H1 (cell line): ENCODE results near the gene TSPOAP1. TPM values are rescaled to one million over a fixed set of nuclear protein-coding genes. Genes with fewer than 3 reads are reported as not detected.
A peak's percentile ranks its signal among the peaks of the same experiment; 100 is the strongest.

Experiments used
- CTCF ChIA-PET: fragments of 300-600 bp; sonication (Branson Sonifier 250); formaldehyde crosslinking; loops from one replicate; lab custom pipeline; 2021; ENCODE audit not compliant: partially characterized antibody; lab: Charles Lee
- POLR2A ChIA-PET: fragments of 300-600 bp; sonication (Branson Sonifier 250); formaldehyde crosslinking; loops from one replicate; lab custom pipeline; 2021; ENCODE audit warnings: inconsistent platforms; ENCODE audit not compliant: partially characterized antibody; lab: Charles Lee
- DNase-seq, 2 experiments: peaks; one replicate each; pipeline versions ENCODE4 v3.0.0 to v3.0.0-alpha.2; 2010 to 2022; ENCODE audit warnings: low spot score in 2 of 2, low read depth in 1 of 2, mixed read lengths in 1 of 2
- FAIRE-seq: peaks from 2 replicates; lab custom pipeline; 2011; peaks lifted over from hg19 to GRCh38; lab: Jason Lieb, UNC
- H2AFZ ChIP-seq: 2 replicates; pipeline ENCODE4 v1.8.1; 2012; ENCODE audit warnings: low read length, inconsistent platforms
- H2AK5ac ChIP-seq: 2 replicates; pipeline ENCODE4 v1.6.1; 2013; ENCODE audit warnings: low read depth, low read length
- H2BK120ac ChIP-seq: replicated peaks from 2 replicates; pipeline ENCODE3; 2013; ENCODE audit warnings: low read depth, low read length, inconsistent platforms
- H2BK12ac ChIP-seq: 2 replicates; pipeline ENCODE4 v1.6.1; 2013; ENCODE audit warnings: low read depth, low read length
- H2BK15ac ChIP-seq: 2 replicates; pipeline ENCODE4 v1.6.1; 2013; ENCODE audit warnings: low read length
- H2BK20ac ChIP-seq: 2 replicates; pipeline ENCODE4 v1.6.1; 2013; ENCODE audit warnings: low read length
- H2BK5ac ChIP-seq: 2 replicates; pipeline ENCODE4 v1.6.1; 2013; ENCODE audit warnings: low read depth, low read length
- H3K14ac ChIP-seq: 2 replicates; pipeline ENCODE4 v1.6.1; 2013; ENCODE audit warnings: inconsistent platforms; ENCODE audit not compliant: insufficient read length
- H3K18ac ChIP-seq: 2 replicates; pipeline ENCODE4 v1.6.1; 2013; ENCODE audit warnings: low read length; ENCODE audit errors: extremely low read depth
- H3K23ac ChIP-seq: 2 replicates; pipeline ENCODE4 v1.6.1; 2013; ENCODE audit warnings: inconsistent platforms; ENCODE audit not compliant: insufficient read length
- H3K23me2 ChIP-seq: 2 replicates; pipeline ENCODE4 v1.6.1; 2013; ENCODE audit warnings: low read depth, low read length
- H3K27ac ChIP-seq: 2 replicates; pipeline ENCODE4 v1.6.1; 2011; ENCODE audit warnings: low read depth, low read length, inconsistent platforms
- H3K27me3 ChIP-seq, 4 experiments: replicated peaks in 1 of 4; 1 replicate in 1 of 4; 2 replicates in 3 of 4; pipeline versions ENCODE4 v1.6.1 to v1.8.1; 2011 to 2013; ENCODE audit warnings: low read length in 3 of 4, mild to moderate bottlenecking in 3 of 4, inconsistent platforms in 2 of 4, mixed read lengths in 2 of 4, moderate library complexity in 1 of 4; ENCODE audit not compliant: control insufficient read depth in 3 of 4, insufficient read depth in 3 of 4; ENCODE audit errors: extremely low read depth in 1 of 4
- H3K36me3 ChIP-seq, 4 experiments: 2 replicates each; pipeline versions ENCODE4 v1.6.1 to v1.8.1; 2011 to 2013; ENCODE audit warnings: mild to moderate bottlenecking in 4 of 4, low read length in 3 of 4, moderate library complexity in 2 of 4, control low read depth in 1 of 4, inconsistent platforms in 1 of 4; ENCODE audit not compliant: insufficient read depth in 4 of 4, control insufficient read depth in 2 of 4
- H3K4ac ChIP-seq: replicated peaks from 2 replicates; pipeline ENCODE3; 2013; ENCODE audit warnings: low read length, low read depth, mixed read lengths, inconsistent platforms; ENCODE audit not compliant: insufficient read length
- H3K4me1 ChIP-seq, 4 experiments: replicated peaks in 1 of 4; 1 replicate in 1 of 4; 2 replicates in 3 of 4; pipeline versions ENCODE4 v1.6.1 to v1.8.1; 2011 to 2013; ENCODE audit warnings: low read length in 3 of 4, inconsistent platforms in 2 of 4, mixed read lengths in 1 of 4; ENCODE audit not compliant: insufficient read depth in 4 of 4, control insufficient read depth in 3 of 4
- H3K4me2 ChIP-seq, 2 experiments: 2 replicates each; pipeline versions ENCODE4 v1.6.1 to v1.8.1; 2011 to 2013; ENCODE audit warnings: low read depth in 2 of 2, low read length in 2 of 2, control low read depth in 1 of 2, inconsistent platforms in 1 of 2, mild to moderate bottlenecking in 1 of 2; ENCODE audit not compliant: insufficient read depth in 1 of 2
- H3K4me3 ChIP-seq, 4 experiments: fragments of 200-600, 300-600 bp in 1 of 4; sonication (generic), shearing (Covaris generic), sonication (Bioruptor Twin) in 1 of 4; 2 replicates each; pipeline versions ENCODE4 v1.5.1 to v1.8.1; 2011 to 2016; ENCODE audit warnings: low read length in 4 of 4, low read depth in 3 of 4, control low read depth in 2 of 4, inconsistent platforms in 2 of 4, mild to moderate bottlenecking in 2 of 4, mixed read lengths in 1 of 4, moderate library complexity in 1 of 4; ENCODE audit not compliant: insufficient read depth in 2 of 4; ENCODE audit errors: extremely low read depth in 1 of 4
- H3K56ac ChIP-seq: replicated peaks from 2 replicates; pipeline ENCODE3; 2013; ENCODE audit warnings: low read depth, mild to moderate bottlenecking, mixed read lengths, low read length, inconsistent platforms; ENCODE audit not compliant: insufficient read length
- H3K79me1 ChIP-seq: 2 replicates; pipeline ENCODE4 v1.6.1; 2013; ENCODE audit warnings: low read depth, low read length, control low read depth
- H3K79me2 ChIP-seq, 2 experiments: 2 replicates each; pipeline versions ENCODE4 v1.6.1 to v1.8.1; 2012 to 2013; ENCODE audit warnings: low read length in 2 of 2, mild to moderate bottlenecking in 2 of 2, inconsistent platforms in 1 of 2; ENCODE audit not compliant: insufficient read depth in 2 of 2, control insufficient read depth in 1 of 2
- H3K9ac ChIP-seq, 4 experiments: replicated peaks in 1 of 4; 1 replicate in 1 of 4; 2 replicates in 3 of 4; pipeline versions ENCODE4 v1.6.1 to v1.8.1; 2011 to 2013; ENCODE audit warnings: low read depth in 3 of 4, low read length in 3 of 4, control low read depth in 2 of 4, mild to moderate bottlenecking in 2 of 4, moderate library complexity in 2 of 4, inconsistent platforms in 1 of 4; ENCODE audit errors: extremely low read depth in 1 of 4
- H3K9me3 ChIP-seq, 2 experiments: 2 replicates each; pipeline versions ENCODE4 v1.6.1 to v1.8.1; 2012 to 2013; ENCODE audit warnings: mild to moderate bottlenecking in 2 of 2, moderate library complexity in 2 of 2, control low read depth in 1 of 2, inconsistent platforms in 1 of 2, low read depth in 1 of 2, low read length in 1 of 2, mixed read lengths in 1 of 2; ENCODE audit not compliant: insufficient read depth in 2 of 2
- H4K20me1 ChIP-seq, 2 experiments: replicated peaks in 1 of 2; 2 replicates each; pipeline versions ENCODE3 to v1.8.1; 2011 to 2013; ENCODE audit warnings: inconsistent platforms in 2 of 2, low read length in 2 of 2, mild to moderate bottlenecking in 1 of 2; ENCODE audit not compliant: insufficient read depth in 2 of 2, control insufficient read depth in 1 of 2
- H4K5ac ChIP-seq: 2 replicates; pipeline ENCODE4 v1.6.1; 2013; ENCODE audit warnings: low read length, low read depth, mixed read lengths, inconsistent platforms; ENCODE audit not compliant: insufficient read length
- H4K8ac ChIP-seq: 2 replicates; pipeline ENCODE4 v1.8.0; 2013; ENCODE audit warnings: mild to moderate bottlenecking, moderate library complexity, low read length, inconsistent platforms; ENCODE audit not compliant: insufficient read depth; ENCODE audit errors: extremely low read depth
- H4K91ac ChIP-seq: replicated peaks from 2 replicates; pipeline ENCODE3; 2013; ENCODE audit warnings: low read length, mixed read lengths, inconsistent platforms; ENCODE audit not compliant: insufficient read length
- ASH2L ChIP-seq: fragments of 200-600, 300-600 bp; sonication (generic); IDR thresholded peaks from one replicate; pipeline ENCODE4 v1.7.1; 2017; ENCODE audit warnings: low read length
- CREB1 ChIP-seq: IDR thresholded peaks from 2 replicates; pipeline ENCODE4 v1.6.1; 2012; ENCODE audit warnings: inconsistent platforms
- EGR1 ChIP-seq: IDR thresholded peaks from 2 replicates; pipeline ENCODE4 v1.6.1; 2011; ENCODE audit warnings: low read depth, low read length, borderline replicate concordance
- EP300 ChIP-seq, 2 experiments: IDR thresholded peaks; 1 replicate in 1 of 2; 2 replicates in 1 of 2; pipeline ENCODE4 v1.6.1; 2011 to 2012; ENCODE audit warnings: low read depth in 2 of 2, low read length in 2 of 2, mild to moderate bottlenecking in 2 of 2, borderline replicate concordance in 1 of 2, inconsistent platforms in 1 of 2, moderate library complexity in 1 of 2
- KDM1A ChIP-seq: fragments of 200-600, 300-600 bp; sonication (generic); IDR thresholded peaks from 2 replicates; pipeline ENCODE4 v1.7.1; 2016; ENCODE audit warnings: mild to moderate bottlenecking, low read length, borderline replicate concordance
- KDM4A ChIP-seq: IDR thresholded peaks from one replicate; pipeline ENCODE4 v1.7.1; 2012; ENCODE audit warnings: low read depth, mild to moderate bottlenecking, moderate library complexity, low read length, inconsistent platforms; ENCODE audit not compliant: severe bottlenecking
- PHF8 ChIP-seq: fragments of 200-600 bp; sonication (generic); conservative IDR thresholded peaks from 2 replicates; pipeline ENCODE4 v1.7.1; 2012; ENCODE audit warnings: low read depth, mild to moderate bottlenecking, inconsistent platforms, low read length, moderate library complexity
- POLR2A ChIP-seq, 2 experiments: IDR thresholded peaks; 1 replicate in 1 of 2; 2 replicates in 1 of 2; pipeline ENCODE4 v1.6.1; 2011; ENCODE audit warnings: low read depth in 2 of 2, low read length in 2 of 2, mild to moderate bottlenecking in 2 of 2; ENCODE audit errors: control extremely low read depth in 1 of 2
- RNF2 ChIP-seq: fragments of 200-900, 300-1000 bp; sonication (generic); IDR thresholded peaks from 2 replicates; pipeline ENCODE4 v1.7.1; 2016; ENCODE audit warnings: borderline replicate concordance, low read depth, mild to moderate bottlenecking, antibody characterized with exemption, low read length; ENCODE audit not compliant: poor library complexity, severe bottlenecking; ENCODE audit errors: missing control alignments
- SP1 ChIP-seq: IDR thresholded peaks from 2 replicates; pipeline ENCODE4 v1.6.1; 2011; ENCODE audit warnings: low read depth, low read length
- SRF ChIP-seq: IDR thresholded peaks from 2 replicates; pipeline ENCODE4 v1.6.1; 2011; ENCODE audit warnings: mild to moderate bottlenecking, low read depth, low read length, moderate library complexity
- TAF1 ChIP-seq: IDR thresholded peaks from 2 replicates; pipeline ENCODE4 v1.6.1; 2011; ENCODE audit warnings: mild to moderate bottlenecking, low read depth, low read length
- TCF12 ChIP-seq: IDR thresholded peaks from 2 replicates; pipeline ENCODE4 v1.6.1; 2011; ENCODE audit warnings: low read depth, mild to moderate bottlenecking, low read length
- ZNF274 ChIP-seq: IDR thresholded peaks from 2 replicates; pipeline ENCODE4 v1.7.0; 2012; ENCODE audit warnings: low read length, borderline replicate concordance; ENCODE audit errors: extremely low read depth
- WGBS, 2 experiments: shearing (Covaris generic) in 1 of 2; methylation state at CpG; one replicate each; pipeline versions ENCODE4 v1.1.6 to v1.1.7; 2013 to 2015; ENCODE audit warnings: low lambda C conversion rate in 2 of 2, mixed read lengths in 2 of 2, inconsistent platforms in 1 of 2, low coverage in 1 of 2, missing lambda C conversion rate in 1 of 2; ENCODE audit not compliant: insufficient replicate concordance in 2 of 2, insufficient coverage in 1 of 2, insufficient read length in 1 of 2; ENCODE audit errors: extremely low coverage in 1 of 2, missing lambda C conversion rate in 1 of 2; 5-methylcytosine and 5-hydroxymethylcytosine counted together
- polyA plus RNA-seq, 7 experiments: library from polyadenylated mRNA; depleted of rRNA in 3 of 7; stranded (reverse) in 5 of 7; unstranded in 2 of 7; fragments of >200 nt in 5 of 7; fragments of 200-250 nt in 2 of 7; gene quantifications; 1 replicate in 5 of 7; 2 replicates in 1 of 7; 4 replicates in 1 of 7; pipeline versions ENCODE4 v1.2.1 to v1.2.3, GENCODE V29; 2011 to 2013; ENCODE audit warnings: missing spikeins in 2 of 7, mixed read lengths in 2 of 7
- total RNA-seq: library from RNA; stranded (reverse); fragmentation: NEBNext Ultra II Directional; extraction: Animal tissue kit (Norgen Biotek cat#: 25700); gene quantifications from 2 replicates; pipeline ENCODE4 v1.2.1, GENCODE V29; 2021

TSPOAP1 gene
- total and polyA plus RNA-seq, 2 of the 8 experiments (the other 6 are each of a cell fraction or from before 2014, with no cell fraction given), result 7.6 to 9.2 TPM

DNA sequence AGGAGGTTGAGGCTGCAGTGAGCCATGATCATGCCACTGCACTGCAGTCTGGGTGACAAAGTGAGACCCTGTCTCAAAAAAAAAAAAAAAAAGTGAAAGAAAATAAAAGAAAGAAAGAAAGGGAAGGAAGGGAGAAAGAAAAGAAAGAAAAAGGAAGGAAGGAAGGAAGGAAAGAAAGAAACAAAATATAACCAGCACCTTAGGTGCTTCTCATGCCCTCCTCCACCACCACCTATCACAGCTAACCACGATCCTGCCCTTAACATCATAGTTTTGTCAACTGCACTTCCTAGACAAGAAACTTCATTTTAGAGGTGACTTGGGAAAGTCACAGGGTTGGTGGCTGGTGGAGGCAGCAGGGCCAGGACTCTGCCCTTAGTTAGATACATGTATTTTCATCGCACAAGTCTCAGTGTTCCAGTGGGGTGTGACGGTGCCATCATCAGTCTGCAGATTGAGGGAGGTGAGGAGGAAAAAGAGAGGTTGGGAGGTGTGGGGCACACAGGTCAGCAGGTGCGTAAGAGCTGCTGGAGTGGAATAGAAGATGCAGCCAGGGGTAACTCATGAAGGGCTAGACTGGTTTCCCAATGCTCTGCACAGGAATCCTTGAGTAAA, 13.4 kb upstream of the TSPOAP1 start:
- FAIRE-seq, result no peak
- no peaks in the 10 kb centered on the region; a peak in 1 of 7 replicates for H3K27me3 ChIP-seq
- CTCF ChIA-PET, result interaction anchor here (0.6 to 18.5 kb wide), 9 partner anchors 24 to 169 kb away, joined by 3 to 384 read pairs (median 3); partner anchors contain the start of genes RNF43 and TSPOAP1
- no peak for TF ChIP-seq SRF
- TF ChIP-seq KDM1A, result no peak
- TF ChIP-seq EGR1, result no peak
- no peak for TF ChIP-seq ZNF274
- no peak for TF ChIP-seq ASH2L
- no peak for TF ChIP-seq TCF12
- no peak for TF ChIP-seq SP1
- no peak for TF ChIP-seq KDM4A
- TF ChIP-seq RNF2, result no peak
- no peak for TF ChIP-seq POLR2A (IDR thresholded peaks at IDR 0.05; ENCODE audit: control extremely low read depth in 1 of 2, low read depth in 2 of 2, low read length in 2 of 2)
- TF ChIP-seq EP300 (IDR thresholded peaks at IDR 0.05; ENCODE audit: borderline replicate concordance in 1 of 2, low read depth in 2 of 2, low read length in 2 of 2), result no peak
- no peak for TF ChIP-seq CREB1
- no peak for TF ChIP-seq PHF8
- TF ChIP-seq TAF1, result no peak

More for the DNA sequence above, 13.4 kb upstream of the TSPOAP1 start:
- Histone ChIP-seq H3K4me1 (peaks cover 4 to 24% (median 18%) of the 10 kb centered on the region in 4 experiments), H3K79me1 (no peaks in the 10 kb centered on the region), H3K36me3 (peaks cover 7 to 28% (median 22%) of the 10 kb centered on the region in 4 experiments; a peak in 6 of 8 replicates), H4K5ac (no peak overlapping the region), H4K20me1 (peaks cover 0 to 2% of the 10 kb centered on the region in 2 experiments), H2BK15ac (no peak overlapping the region), H3K4me2 (no peak overlapping the region), H3K27ac (no peak overlapping the region), H3K4me3 (no peak overlapping the region), H2AFZ (no peak overlapping the region), H2BK12ac (no peak overlapping the region), H2BK5ac (no peak overlapping the region), H2BK120ac (no peak overlapping the region), H3K56ac (no peak overlapping the region), H3K18ac (no peak overlapping the region), H4K91ac (no peak overlapping the region), H3K9me3 (no peaks in the 10 kb centered on the region), H2BK20ac (no peak overlapping the region), H2AK5ac (no peak overlapping the region), H3K23ac (no peak overlapping the region), H3K79me2 (no peaks in the 10 kb centered on the region), H3K9ac (no peak overlapping the region), H3K14ac (no peak overlapping the region), H3K4ac (no peak overlapping the region), H4K8ac (peak overlapping the region; percentile 71; the same call in 1 of the 2 replicates), H3K23me2 (no peaks in the 10 kb centered on the region)
- WGBS, 2 experiments, result 87% methylated on average over 4 of the region's 4 CpGs; no CpG with 5 or more reads in 1 of the 2 experiments
- POLR2A ChIA-PET, result interaction anchor here (0.6 to 11.3 kb wide), 8 partner anchors 10 to 87 kb away, joined by 3 to 149 read pairs (median 6); partner anchors contain the start of gene SUPT4H1
- no peak for DNase-seq
